ENCODE results near the gene AKR1E2. TPM values are rescaled to one million over a fixed set of nuclear protein-coding genes. Genes with fewer than 3 reads are reported as not detected.

Gene AKR1E2
- total and polyA plus RNA-seq, 2 donors (not counting 1 experiment from before 2014, with no cell fraction given): 0.42 TPM; not detected in 1

- no peak overlapping the region for H3K9ac ChIP-seq (ENCODE audit: low read length)
- Mint-ChIP-seq H3K9me3 (ENCODE audit: insufficient read depth) (no peaks in the 10 kb centered on the region), H3K27me3 (no peaks in the 10 kb centered on the region), H3K4me3 (no peak overlapping the region), H3K4me1 (no peaks in the 10 kb centered on the region), H3K27ac (no peak overlapping the region)
- intact Hi-C loops (cut with micrococcal nuclease): no loop called here
- TF ChIP-seq EZH2 (IDR thresholded peaks at IDR 0.05; ENCODE audit: borderline replicate concordance, insufficient read depth, low read depth, low read length, poor library complexity, severe bottlenecking): no peak
- TF ChIP-seq CTCF (IDR thresholded peaks at IDR 0.05): no peak
- no peaks in the 10 kb centered on the region for H4K20me1 ChIP-seq (ENCODE audit: control insufficient read depth, insufficient read depth, low read length, poor library complexity, severe bottlenecking)
- POLR2A ChIA-PET: no interaction called here
- no peak overlapping the region for H3K4me3 ChIP-seq (ENCODE audit: control extremely low read depth in 1 of 5, extremely low read depth in 1 of 5, insufficient read depth in 1 of 5, low read depth in 2 of 5, low read length in 4 of 5)
- H3K79me2 ChIP-seq (ENCODE audit: control insufficient read depth, insufficient read depth, low read length): no peaks in the 10 kb centered on the region
- H3K9me3 ChIP-seq (ENCODE audit: control extremely low read depth in 1 of 3, control insufficient read depth in 2 of 3, insufficient read depth in 1 of 3, low read length in 2 of 3): no peaks in the 10 kb centered on the region
- no peak overlapping the region for H3K4me2 ChIP-seq (replicated peaks; ENCODE audit: low read depth, low read length, poor library complexity, severe bottlenecking)
- ATAC-seq (ENCODE audit: low read depth) (no peak), DNase-seq (no peak)
- no peaks in the 10 kb centered on the region for H3K27me3 ChIP-seq (replicated peaks in 1 of 4; ENCODE audit: control extremely low read depth in 1 of 4, control insufficient read depth in 3 of 4, insufficient read depth in 4 of 4, low read length in 3 of 4)
- 69% methylated on average over 3 of the region's 7 CpGs for WGBS (ENCODE audit: insufficient coverage)
- H2AFZ ChIP-seq (ENCODE audit: insufficient read depth, low read depth, low read length, poor library complexity, severe bottlenecking): no peak overlapping the region
- no peaks in the 10 kb centered on the region for H3K4me1 ChIP-seq (ENCODE audit: control insufficient read depth in 2 of 2, insufficient read depth in 2 of 2, low read length in 2 of 2)
- no peak overlapping the region for H3K27ac ChIP-seq (ENCODE audit: low read length in 2 of 2)
- H3K36me3 ChIP-seq (replicated peaks in 1 of 2; ENCODE audit: control extremely low read depth in 1 of 2, control insufficient read depth in 1 of 2, extremely low read depth in 1 of 2, insufficient read depth in 2 of 2, low read length in 1 of 2): no peaks in the 10 kb centered on the region
- CTCF ChIA-PET: no interaction called here
Observed at GRCh38 chr10:4865945-4866661, 40.1 kb downstream of the AKR1E2 start.

GRCh38 chr10:4867109-4867519 lies 41.1 kb downstream of the AKR1E2 start:
- TF ChIP-seq EZH2 (IDR thresholded peaks at IDR 0.05; ENCODE audit: borderline replicate concordance, insufficient read depth, low read depth, low read length, poor library complexity, severe bottlenecking) (no peak), CTCF (IDR thresholded peaks at IDR 0.05) (no peak)
- no peaks in the 10 kb centered on the region for H3K4me1 ChIP-seq (ENCODE audit: control insufficient read depth in 2 of 2, insufficient read depth in 2 of 2, low read length in 2 of 2)
- Mint-ChIP-seq H3K4me1 (no peaks in the 10 kb centered on the region), H3K4me3 (no peak overlapping the region), H3K9me3 (ENCODE audit: insufficient read depth) (no peaks in the 10 kb centered on the region), H3K27ac (no peak overlapping the region), H3K27me3 (no peaks in the 10 kb centered on the region)
- H3K4me3 ChIP-seq (ENCODE audit: control extremely low read depth in 1 of 5, extremely low read depth in 1 of 5, insufficient read depth in 1 of 5, low read depth in 2 of 5, low read length in 4 of 5): no peak overlapping the region
- H3K27ac ChIP-seq (ENCODE audit: low read length in 2 of 2): no peak overlapping the region
- no peak for DNase-seq
- H3K79me2 ChIP-seq (ENCODE audit: control insufficient read depth, insufficient read depth, low read length): no peaks in the 10 kb centered on the region
- H3K4me2 ChIP-seq (replicated peaks; ENCODE audit: low read depth, low read length, poor library complexity, severe bottlenecking): no peak overlapping the region
- no peaks in the 10 kb centered on the region for H4K20me1 ChIP-seq (ENCODE audit: control insufficient read depth, insufficient read depth, low read length, poor library complexity, severe bottlenecking)
- H3K27me3 ChIP-seq (replicated peaks in 1 of 4; ENCODE audit: control extremely low read depth in 1 of 4, control insufficient read depth in 3 of 4, insufficient read depth in 4 of 4, low read length in 3 of 4): no peaks in the 10 kb centered on the region
- intact Hi-C loops (cut with micrococcal nuclease): no loop called here
- H3K9me3 ChIP-seq (ENCODE audit: control extremely low read depth in 1 of 3, control insufficient read depth in 2 of 3, insufficient read depth in 1 of 3, low read length in 2 of 3): no peaks in the 10 kb centered on the region
- ChIA-PET CTCF (no interaction called here), POLR2A (no interaction called here)
- no peak for ATAC-seq (ENCODE audit: low read depth)
- H2AFZ ChIP-seq (ENCODE audit: insufficient read depth, low read depth, low read length, poor library complexity, severe bottlenecking): no peak overlapping the region
- H3K9ac ChIP-seq (ENCODE audit: low read length): no peak overlapping the region
- WGBS (ENCODE audit: insufficient coverage): 100% methylated on average over 1 of the region's 2 CpGs
- H3K36me3 ChIP-seq (replicated peaks in 1 of 2; ENCODE audit: control extremely low read depth in 1 of 2, control insufficient read depth in 1 of 2, extremely low read depth in 1 of 2, insufficient read depth in 2 of 2, low read length in 1 of 2): no peaks in the 10 kb centered on the region
